HEK293 (cell line): ENCODE results near the gene HSD17B2.

Experiments used
- ATF2 ChIP-seq: fragments of 450-650 bp; formaldehyde crosslinking; IDR thresholded peaks from 2 replicates; pipeline ENCODE4 v1.5.1; 2016; ENCODE audit warnings: missing biosample characterization, missing genetic modification characterization, low read depth
- REST ChIP-seq: fragments of 450-650 bp; formaldehyde crosslinking; IDR thresholded peaks from 2 replicates; pipeline ENCODE4 v1.5.1; 2016; ENCODE audit warnings: missing biosample characterization, missing genetic modification characterization
- SP2 ChIP-seq: fragments of 450-650 bp; formaldehyde crosslinking; IDR thresholded peaks from 2 replicates; pipeline ENCODE4 v1.5.1; 2016; ENCODE audit warnings: missing biosample characterization, missing genetic modification characterization
- ZFP3 ChIP-seq: fragments of 450-650 bp; formaldehyde crosslinking; IDR thresholded peaks from 2 replicates; pipeline ENCODE4 v1.5.1; 2016; ENCODE audit warnings: low read depth, missing biosample characterization, missing genetic modification characterization
- ZNF146 ChIP-seq: fragments of 450-650 bp; formaldehyde crosslinking; IDR thresholded peaks from 2 replicates; pipeline ENCODE4 v1.5.1; 2016; ENCODE audit warnings: missing biosample characterization, missing genetic modification characterization
- ZNF274 ChIP-seq, 2 experiments: fragments of 200-500 bp in 1 of 2; fragments of 450-650 bp in 1 of 2; sonication (Bioruptor generic) in 1 of 2; formaldehyde crosslinking in 1 of 2; IDR thresholded peaks; 2 replicates each; pipeline versions ENCODE4 v1.5.1 to v1.6.1; 2014 to 2016; ENCODE audit warnings: borderline replicate concordance in 1 of 2, inconsistent platforms in 1 of 2, low read length in 1 of 2, missing biosample characterization in 1 of 2, missing genetic modification characterization in 1 of 2

- TF ChIP-seq ZNF146 = no peak
- no peak for TF ChIP-seq ZNF274 (IDR thresholded peaks at IDR 0.05; ENCODE audit: low read length)
- TF ChIP-seq ZNF274 (tag by site-specific recombination; IDR thresholded peaks at IDR 0.05; ENCODE audit: borderline replicate concordance) = no peak
- TF ChIP-seq SP2 (tag by site-specific recombination) = no peak
- no peak for TF ChIP-seq REST (tag by site-specific recombination)
- TF ChIP-seq ATF2 = no peak
- TF ChIP-seq ZFP3 (tag by site-specific recombination) = no peak
Observed at GRCh38 chr16:82082543-82083244, 47.6 kb downstream of the HSD17B2 start.
